Activated naive CD8-positive, alpha-beta T cell treated with anti-CD3 and anti-CD28 coated beads, Interleukin-2, amount 10 ng/mL, durations not matched to agents 7 days and 5 days (primary cell): ENCODE measurements around the gene CES3. TPM values are rescaled to one million over a fixed set of nuclear protein-coding genes. Genes with fewer than 3 reads are reported as not detected.
"Not testable (repeated sequence)": the region's sequence is repeated elsewhere in the genome, so short reads cannot be mapped to it uniquely, and the experiment has no call there.

Source experiments
- ATAC-seq: fragments of 150-1000 bp; cut with Tn5 transposase; one replicate; pipeline ENCODE4 v1.10.0; 2021; ENCODE audit warnings: low read depth, moderate library complexity
- POLR2A ChIA-PET: fragments of 350-600 bp; sonication (Branson Sonifier 250); formaldehyde crosslinking; loops from one replicate; lab custom pipeline; 2021; ENCODE audit warnings: antibody characterized with exemption; lab: Charles Lee
- DNase-seq: peaks from one replicate; pipeline ENCODE4 v3.0.0; 2021
- H3K27ac Mint-ChIP-seq: one replicate; pipeline ENCODE4 v1.8.0; 2022; ENCODE audit warnings: mild to moderate bottlenecking, mixed read lengths
- H3K27me3 Mint-ChIP-seq: one replicate; pipeline ENCODE4 v1.8.0; 2022; ENCODE audit warnings: mild to moderate bottlenecking, moderate library complexity, mixed read lengths
- H3K36me3 Mint-ChIP-seq: one replicate; pipeline ENCODE4 v1.8.0; 2021; ENCODE audit warnings: mild to moderate bottlenecking, mixed read lengths
- H3K4me1 Mint-ChIP-seq: one replicate; pipeline ENCODE4 v1.8.0; 2021; ENCODE audit warnings: mixed read lengths
- H3K4me3 Mint-ChIP-seq: one replicate; pipeline ENCODE4 v1.8.0; 2022; ENCODE audit warnings: mild to moderate bottlenecking, moderate library complexity, mixed read lengths
- H3K9me3 Mint-ChIP-seq: one replicate; pipeline ENCODE4 v1.8.0; 2021; ENCODE audit warnings: mixed read lengths
- total RNA-seq, 2 experiments: library from RNA; stranded (reverse); gene quantifications; one replicate each; pipeline ENCODE4 v1.2.3, GENCODE V29; 2021

Gene CES3
- total RNA-seq, 2 experiments from 2014 or later, result 4.8 to 8.3 TPM

GRCh38 chr16:66986559-66986958 lies 25.5 kb downstream of the CES3 start:
- Mint-ChIP-seq H3K4me1 (peaks cover 50% of the 10 kb centered on the region), H3K4me3 (no peak overlapping the region), H3K9me3 (peaks cover 2% of the 10 kb centered on the region), H3K36me3 (peaks cover 10% of the 10 kb centered on the region), H3K27me3 (no peaks in the 10 kb centered on the region), H3K27ac (peak overlapping the region; percentile 82)
- POLR2A ChIA-PET, result interaction anchor here (3.6 to 4.2 kb wide), 2 partner anchors 14 to 27 kb away, joined by 20 to 86 read pairs; no protein-coding TSS in a partner anchor
- DNase-seq, result no peak
- no peak for ATAC-seq

GRCh38 chr16:66988197-66988788 lies 27.2 kb downstream of the CES3 start, which contains the start of gene CES4A:
CES4A (plus strand) TSS chr16:66988589; CDS start chr16:66988773, 184 bp downstream.
- Mint-ChIP-seq H3K9me3 (peaks cover 2% of the 10 kb centered on the region), H3K27me3 (no peaks in the 10 kb centered on the region), H3K27ac (peak within 1 kb of the TSS; percentile 86), H3K36me3 (peaks cover 6% of the 10 kb centered on the region), H3K4me3 (no peak within 1 kb of the TSS), H3K4me1 (peaks cover 43% of the 10 kb centered on the region)
- POLR2A ChIA-PET, result interaction anchor here (1.0 to 1.9 kb wide), 3 partner anchors 10 to 25 kb away, joined by 4 to 7 read pairs (median 4); no protein-coding TSS in a partner anchor
- ATAC-seq (no peak), DNase-seq (no peak)

GRCh38 chr16:66991545-66992077 lies 30.5 kb downstream of the CES3 start:
- ATAC-seq (no peak), DNase-seq (no peak)
- Mint-ChIP-seq H3K4me1 (peaks cover 18% of the 10 kb centered on the region), H3K4me3 (no peak overlapping the region), H3K36me3 (peaks cover 2% of the 10 kb centered on the region), H3K27ac (no peak overlapping the region), H3K9me3 (peaks cover 2% of the 10 kb centered on the region), H3K27me3 (no peaks in the 10 kb centered on the region)
- POLR2A ChIA-PET, result interaction anchor here (1.1 to 2.2 kb wide), 3 partner anchors 8 to 22 kb away, joined by 3 to 9 read pairs (median 4); no protein-coding TSS in a partner anchor

GRCh38 chr16:66993558-66993957 lies 32.5 kb downstream of the CES3 start:
- not testable (repeated sequence) for H3K27ac Mint-ChIP-seq, DNase-seq, H3K4me3 Mint-ChIP-seq, H3K27me3 Mint-ChIP-seq, H3K9me3 Mint-ChIP-seq, ATAC-seq, H3K4me1 Mint-ChIP-seq, H3K36me3 Mint-ChIP-seq
- POLR2A ChIA-PET, result interaction anchor here (1.3 kb wide), 1 partner anchor 20 kb away, joined by 5 read pairs; no protein-coding TSS in a partner anchor

GRCh38 chr16:66996324-66996982 lies 35.4 kb downstream of the CES3 start:
- H3K27ac Mint-ChIP-seq, result no peak overlapping the region
- no peaks in the 10 kb centered on the region for H3K9me3 Mint-ChIP-seq
- H3K36me3 Mint-ChIP-seq, result peaks cover 6% of the 10 kb centered on the region
- POLR2A ChIA-PET, result interaction anchor here (0.6 to 4.7 kb wide), 4 partner anchors 8 to 248 kb away, joined by 3 to 46 read pairs (median 3); partner anchors contain the start of genes FBXL8 and TRADD
- ATAC-seq, result no peak
- H3K4me1 Mint-ChIP-seq, result peaks cover 17% of the 10 kb centered on the region
- DNase-seq, result no peak
- no peak overlapping the region for H3K4me3 Mint-ChIP-seq
- H3K27me3 Mint-ChIP-seq, result peaks cover 5% of the 10 kb centered on the region

- POLR2A ChIA-PET, result interaction anchor here (1.2 to 4.7 kb wide), 3 partner anchors 12 to 162 kb away, joined by 3 to 46 read pairs (median 5); partner anchors contain the start of genes FBXL8 and TRADD
- Mint-ChIP-seq H3K4me1 (peaks cover 22% of the 10 kb centered on the region), H3K27ac (no peak overlapping the region), H3K27me3 (peaks cover 5% of the 10 kb centered on the region), H3K9me3 (no peaks in the 10 kb centered on the region), H3K4me3 (no peak overlapping the region), H3K36me3 (peaks cover 10% of the 10 kb centered on the region)
- no peak for ATAC-seq
- DNase-seq, result no peak
Observed at GRCh38 chr16:66996983-66997358, 35.9 kb downstream of the CES3 start.

GRCh38 chr16:67000384-67001351 lies 39.6 kb downstream of the CES3 start:
- Mint-ChIP-seq H3K36me3 (peaks cover 15% of the 10 kb centered on the region), H3K27me3 (peaks cover 5% of the 10 kb centered on the region), H3K9me3 (no peaks in the 10 kb centered on the region), H3K27ac (peak overlapping the region; percentile 76), H3K4me3 (peak overlapping the region; percentile 81), H3K4me1 (peaks cover 28% of the 10 kb centered on the region)
- peak; percentile 65 for ATAC-seq
- POLR2A ChIA-PET, result interaction anchor here (0.6 to 4.7 kb wide), 7 partner anchors 9 to 467 kb away, joined by 3 to 46 read pairs (median 4); no protein-coding TSS in a partner anchor
- DNase-seq, result peak; percentile 77

GRCh38 chr16:67001726-67002125 lies 40.7 kb downstream of the CES3 start:
- Mint-ChIP-seq H3K36me3 (peaks cover 15% of the 10 kb centered on the region), H3K27me3 (peaks cover 5% of the 10 kb centered on the region), H3K27ac (no peak overlapping the region), H3K4me1 (peaks cover 31% of the 10 kb centered on the region), H3K4me3 (peak overlapping the region; percentile 40), H3K9me3 (no peaks in the 10 kb centered on the region)
- DNase-seq, result no peak
- POLR2A ChIA-PET, result interaction anchor here (4.0 kb wide), 1 partner anchor 11 kb away, joined by 25 read pairs; no protein-coding TSS in a partner anchor
- ATAC-seq, result no peak

- POLR2A ChIA-PET, result no interaction called here
- Mint-ChIP-seq H3K27ac (peak overlapping the region; percentile 5), H3K27me3 (no peaks in the 10 kb centered on the region), H3K4me3 (no peak overlapping the region), H3K36me3 (peaks cover 11% of the 10 kb centered on the region), H3K4me1 (peaks cover 28% of the 10 kb centered on the region), H3K9me3 (no peaks in the 10 kb centered on the region)
- DNase-seq (no peak), ATAC-seq (no peak)
Observed at GRCh38 chr16:67006930-67007658, 46.0 kb downstream of the CES3 start.

- POLR2A ChIA-PET, result interaction anchor here (1.3 to 1.7 kb wide), 2 partner anchors 8 to 20 kb away, joined by 4 read pairs; partner anchors contain the start of gene CES4A
- Mint-ChIP-seq H3K27ac (peak overlapping the region; percentile 14), H3K27me3 (no peaks in the 10 kb centered on the region), H3K4me3 (no peak overlapping the region), H3K36me3 (peaks cover 14% of the 10 kb centered on the region), H3K4me1 (peaks cover 28% of the 10 kb centered on the region), H3K9me3 (no peaks in the 10 kb centered on the region)
- DNase-seq (no peak), ATAC-seq (no peak)
Observed at GRCh38 chr16:67009158-67009557, 48.1 kb downstream of the CES3 start.

- Mint-ChIP-seq H3K4me1 (peaks cover 45% of the 10 kb centered on the region), H3K27ac (peak overlapping the region; percentile 25), H3K4me3 (peak overlapping the region; percentile 83), H3K9me3 (no peaks in the 10 kb centered on the region), H3K27me3 (no peaks in the 10 kb centered on the region), H3K36me3 (peaks cover 12% of the 10 kb centered on the region)
- ATAC-seq, result no peak
- POLR2A ChIA-PET, result interaction anchor here (0.6 to 4.4 kb wide), 3 partner anchors 12 to 256 kb away, joined by 3 to 71 read pairs (median 46); partner anchors contain the start of gene CBFB
- DNase-seq, result no peak
Observed at GRCh38 chr16:67011274-67011673, 50.2 kb downstream of the CES3 start.
